OCI-LY3 (cell line): Measurements from ENCODE around the gene PTTG1IP.

Experiments
- CTCF ChIP-seq: fragments of 200-600, 300-600 bp; sonication (generic); IDR thresholded peaks from 2 replicates; pipeline ENCODE4 v1.5.1; 2014; ENCODE audit warnings: antibody characterized with exemption, low read length, low read depth
- EZH2phosphoT487 ChIP-seq: fragments of 200-600 bp; shearing (Covaris generic); IDR thresholded peaks from 2 replicates; pipeline ENCODE4 v1.6.1; 2018; ENCODE audit warnings: antibody characterized with exemption, mixed run types, low read depth

GRCh38 chr21:44919913-44920693, 46.6 kb upstream of the PTTG1IP start:
- TF ChIP-seq CTCF: no peak
- TF ChIP-seq EZH2phosphoT487: no peak
